ENCODE measurements around the gene VPS39.

VPS39 gene

GRCh38 chr15:42153874-42154211 lies 54.3 kb downstream of the VPS39 start:
- Histone ChIP-seq H3K36me3 (ENCODE audit: control insufficient read depth, insufficient read depth, low read length) (no peaks in the 10 kb centered on the region), H3K4me2 (ENCODE audit: low read length) (no peak overlapping the region), H2AFZ (no peak overlapping the region), H3K79me2 (no peaks in the 10 kb centered on the region), H3K4me3 (ENCODE audit: low read depth, low read length) (no peak overlapping the region), H3K9ac (no peak overlapping the region), H3K27me3 (ENCODE audit: control insufficient read depth, insufficient read depth, low read length) (no peaks in the 10 kb centered on the region), H3K9me3 (ENCODE audit: control insufficient read depth, low read length) (no peaks in the 10 kb centered on the region), H3K27ac (no peak overlapping the region), H3K4me1 (peaks cover 15% of the 10 kb centered on the region)
- TF ChIP-seq CTCF (IDR thresholded peaks at IDR 0.05) = no peak

- H3K27me3 ChIP-seq (ENCODE audit: control insufficient read depth, insufficient read depth, low read length) = no peaks in the 10 kb centered on the region
- H3K27ac ChIP-seq = no peak overlapping the region
- H3K36me3 ChIP-seq (ENCODE audit: control insufficient read depth, insufficient read depth, low read length) = no peaks in the 10 kb centered on the region
- H2AFZ ChIP-seq = no peak overlapping the region
- H3K79me2 ChIP-seq = no peaks in the 10 kb centered on the region
- peaks cover 11% of the 10 kb centered on the region for H3K4me1 ChIP-seq
- no peak overlapping the region for H3K4me3 ChIP-seq (ENCODE audit: low read depth, low read length)
- no peak for TF ChIP-seq CTCF (IDR thresholded peaks at IDR 0.05)
- no peak overlapping the region for H3K4me2 ChIP-seq (ENCODE audit: low read length)
- H3K9ac ChIP-seq = no peak overlapping the region
- H3K9me3 ChIP-seq (ENCODE audit: control insufficient read depth, low read length) = no peaks in the 10 kb centered on the region
These were observed 55.0 kb downstream of the VPS39 start for GRCh38 chr15:42152921-42153698.

GRCh38 chr15:42152196-42152920 lies 55.7 kb downstream of the VPS39 start:
- H3K79me2 ChIP-seq = no peaks in the 10 kb centered on the region
- no peak for TF ChIP-seq CTCF (IDR thresholded peaks at IDR 0.05)
- no peaks in the 10 kb centered on the region for H3K36me3 ChIP-seq (ENCODE audit: control insufficient read depth, insufficient read depth, low read length)
- H3K9ac ChIP-seq = no peak overlapping the region
- no peaks in the 10 kb centered on the region for H3K27me3 ChIP-seq (ENCODE audit: control insufficient read depth, insufficient read depth, low read length)
- H2AFZ ChIP-seq = no peak overlapping the region
- H3K9me3 ChIP-seq (ENCODE audit: control insufficient read depth, low read length) = no peaks in the 10 kb centered on the region
- no peak overlapping the region for H3K4me2 ChIP-seq (ENCODE audit: low read length)
- H3K27ac ChIP-seq = no peak overlapping the region
- peaks cover 11% of the 10 kb centered on the region for H3K4me1 ChIP-seq
- no peak overlapping the region for H3K4me3 ChIP-seq (ENCODE audit: low read depth, low read length)

GRCh38 chr15:42151736-42152135 lies 56.4 kb downstream of the VPS39 start:
- Histone ChIP-seq H3K4me1 (peaks cover 11% of the 10 kb centered on the region), H3K9me3 (ENCODE audit: control insufficient read depth, low read length) (no peaks in the 10 kb centered on the region), H3K4me2 (ENCODE audit: low read length) (no peak overlapping the region), H3K4me3 (ENCODE audit: low read depth, low read length) (no peak overlapping the region), H3K9ac (no peak overlapping the region), H3K36me3 (ENCODE audit: control insufficient read depth, insufficient read depth, low read length) (no peaks in the 10 kb centered on the region), H3K79me2 (no peaks in the 10 kb centered on the region), H3K27ac (no peak overlapping the region), H2AFZ (no peak overlapping the region), H3K27me3 (ENCODE audit: control insufficient read depth, insufficient read depth, low read length) (no peaks in the 10 kb centered on the region)
- no peak for TF ChIP-seq CTCF (IDR thresholded peaks at IDR 0.05)

Data from parathyroid adenoma (tissue), 2 donors.